ENCODE results near the gene IQGAP1. TPM values are rescaled to one million over a fixed set of nuclear protein-coding genes. Genes with fewer than 3 reads are reported as not detected.
A peak's percentile ranks its signal among the peaks of the same experiment; 100 is the strongest.

The IQGAP1 gene
- total and polyA plus RNA-seq, 2 of the 13 experiments (the other 11 are each of a cell fraction or from before 2014, with no cell fraction given), result 29.5 to 37.9 TPM

DNA sequence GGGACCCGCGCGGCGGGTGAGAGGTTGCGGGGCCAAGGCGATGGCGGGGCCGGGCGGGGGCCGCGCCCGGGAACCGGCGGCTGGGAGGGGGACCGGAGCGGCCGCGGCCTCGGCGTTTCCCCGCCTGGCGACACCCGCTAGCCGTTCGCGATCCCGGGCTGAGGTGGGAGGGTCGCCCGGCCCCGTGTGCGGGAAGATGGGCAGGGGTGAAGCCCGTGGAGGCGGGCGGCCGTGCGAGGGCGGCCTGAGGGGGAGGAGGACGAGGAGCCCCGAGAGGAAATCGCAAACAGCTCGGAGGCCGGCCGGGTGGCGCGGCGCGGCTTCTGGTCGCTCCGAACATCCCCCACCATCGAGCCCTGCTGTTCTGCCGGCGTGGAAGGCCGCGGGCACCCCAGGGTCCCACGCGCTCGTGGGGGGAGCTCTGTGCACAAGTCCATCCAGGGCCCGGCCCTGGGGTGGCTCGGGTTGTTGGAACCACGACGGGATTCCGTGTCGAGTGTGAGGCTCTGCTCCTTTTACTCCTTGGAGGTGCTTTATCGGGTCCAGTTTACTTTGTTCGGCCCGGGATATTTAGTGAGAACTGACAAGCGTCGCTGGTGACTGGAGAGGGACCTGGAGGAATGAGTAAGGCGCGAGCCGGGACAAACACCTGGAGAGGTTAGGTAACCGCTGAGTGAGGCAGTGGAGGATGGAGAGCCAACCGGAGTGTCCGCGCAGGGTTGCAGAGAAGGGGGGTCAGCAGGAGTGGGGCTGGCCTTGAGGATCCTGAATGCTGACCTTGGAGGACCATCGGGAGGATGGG, 142.4 kb downstream of the IQGAP1 start (continued):
- TF ChIP-seq, protein P1, sequence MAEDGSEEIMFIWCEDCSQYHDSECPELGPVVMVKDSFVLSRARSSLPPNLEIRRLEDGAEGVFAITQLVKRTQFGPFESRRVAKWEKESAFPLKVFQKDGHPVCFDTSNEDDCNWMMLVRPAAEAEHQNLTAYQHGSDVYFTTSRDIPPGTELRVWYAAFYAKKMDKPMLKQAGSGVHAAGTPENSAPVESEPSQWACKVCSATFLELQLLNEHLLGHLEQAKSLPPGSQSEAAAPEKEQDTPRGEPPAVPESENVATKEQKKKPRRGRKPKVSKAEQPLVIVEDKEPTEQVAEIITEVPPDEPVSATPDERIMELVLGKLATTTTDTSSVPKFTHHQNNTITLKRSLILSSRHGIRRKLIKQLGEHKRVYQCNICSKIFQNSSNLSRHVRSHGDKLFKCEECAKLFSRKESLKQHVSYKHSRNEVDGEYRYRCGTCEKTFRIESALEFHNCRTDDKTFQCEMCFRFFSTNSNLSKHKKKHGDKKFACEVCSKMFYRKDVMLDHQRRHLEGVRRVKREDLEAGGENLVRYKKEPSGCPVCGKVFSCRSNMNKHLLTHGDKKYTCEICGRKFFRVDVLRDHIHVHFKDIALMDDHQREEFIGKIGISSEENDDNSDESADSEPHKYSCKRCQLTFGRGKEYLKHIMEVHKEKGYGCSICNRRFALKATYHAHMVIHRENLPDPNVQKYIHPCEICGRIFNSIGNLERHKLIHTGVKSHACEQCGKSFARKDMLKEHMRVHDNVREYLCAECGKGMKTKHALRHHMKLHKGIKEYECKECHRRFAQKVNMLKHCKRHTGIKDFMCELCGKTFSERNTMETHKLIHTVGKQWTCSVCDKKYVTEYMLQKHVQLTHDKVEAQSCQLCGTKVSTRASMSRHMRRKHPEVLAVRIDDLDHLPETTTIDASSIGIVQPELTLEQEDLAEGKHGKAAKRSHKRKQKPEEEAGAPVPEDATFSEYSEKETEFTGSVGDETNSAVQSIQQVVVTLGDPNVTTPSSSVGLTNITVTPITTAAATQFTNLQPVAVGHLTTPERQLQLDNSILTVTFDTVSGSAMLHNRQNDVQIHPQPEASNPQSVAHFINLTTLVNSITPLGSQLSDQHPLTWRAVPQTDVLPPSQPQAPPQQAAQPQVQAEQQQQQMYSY (CRISPR knock-in tag; IDR thresholded peaks at IDR 0.05), result no peak
- TF ChIP-seq GFI1 (CRISPR knock-in tag; IDR thresholded peaks at IDR 0.05; ENCODE audit: borderline replicate concordance) (0 out of 2 replicates have a peak, but pooled peaks have one; percentile 30), PRPF4 (IDR thresholded peaks at IDR 0.05; ENCODE audit: low read depth, low read length, poor library complexity, severe bottlenecking) (no peak), ZNF556 (CRISPR knock-in tag; IDR thresholded peaks at IDR 0.05; ENCODE audit: borderline replicate concordance) (peak; percentile 66; the same call in 1 of the 2 replicates), ATF7-NPFF (CRISPR knock-in tag; IDR thresholded peaks at IDR 0.05; ENCODE audit: low read depth) (0 out of 2 replicates have a peak, but pooled peaks have one; percentile 2), KLF6 (CRISPR knock-in tag; IDR thresholded peaks at IDR 0.05) (no peak), KDM5B (CRISPR knock-in tag; IDR thresholded peaks at IDR 0.05; ENCODE audit: borderline replicate concordance) (peak; percentile 64; the same call in 1 of the 2 replicates), ETV6 (CRISPR knock-in tag; conservative IDR thresholded peaks at IDR 0.05) (no peak)
- TF ChIP-seq, protein P2, sequence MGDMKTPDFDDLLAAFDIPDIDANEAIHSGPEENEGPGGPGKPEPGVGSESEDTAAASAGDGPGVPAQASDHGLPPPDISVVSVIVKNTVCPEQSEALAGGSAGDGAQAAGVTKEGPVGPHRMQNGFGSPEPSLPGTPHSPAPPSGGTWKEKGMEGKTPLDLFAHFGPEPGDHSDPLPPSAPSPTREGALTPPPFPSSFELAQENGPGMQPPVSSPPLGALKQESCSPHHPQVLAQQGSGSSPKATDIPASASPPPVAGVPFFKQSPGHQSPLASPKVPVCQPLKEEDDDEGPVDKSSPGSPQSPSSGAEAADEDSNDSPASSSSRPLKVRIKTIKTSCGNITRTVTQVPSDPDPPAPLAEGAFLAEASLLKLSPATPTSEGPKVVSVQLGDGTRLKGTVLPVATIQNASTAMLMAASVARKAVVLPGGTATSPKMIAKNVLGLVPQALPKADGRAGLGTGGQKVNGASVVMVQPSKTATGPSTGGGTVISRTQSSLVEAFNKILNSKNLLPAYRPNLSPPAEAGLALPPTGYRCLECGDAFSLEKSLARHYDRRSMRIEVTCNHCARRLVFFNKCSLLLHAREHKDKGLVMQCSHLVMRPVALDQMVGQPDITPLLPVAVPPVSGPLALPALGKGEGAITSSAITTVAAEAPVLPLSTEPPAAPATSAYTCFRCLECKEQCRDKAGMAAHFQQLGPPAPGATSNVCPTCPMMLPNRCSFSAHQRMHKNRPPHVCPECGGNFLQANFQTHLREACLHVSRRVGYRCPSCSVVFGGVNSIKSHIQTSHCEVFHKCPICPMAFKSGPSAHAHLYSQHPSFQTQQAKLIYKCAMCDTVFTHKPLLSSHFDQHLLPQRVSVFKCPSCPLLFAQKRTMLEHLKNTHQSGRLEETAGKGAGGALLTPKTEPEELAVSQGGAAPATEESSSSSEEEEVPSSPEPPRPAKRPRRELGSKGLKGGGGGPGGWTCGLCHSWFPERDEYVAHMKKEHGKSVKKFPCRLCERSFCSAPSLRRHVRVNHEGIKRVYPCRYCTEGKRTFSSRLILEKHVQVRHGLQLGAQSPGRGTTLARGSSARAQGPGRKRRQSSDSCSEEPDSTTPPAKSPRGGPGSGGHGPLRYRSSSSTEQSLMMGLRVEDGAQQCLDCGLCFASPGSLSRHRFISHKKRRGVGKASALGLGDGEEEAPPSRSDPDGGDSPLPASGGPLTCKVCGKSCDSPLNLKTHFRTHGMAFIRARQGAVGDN (CRISPR knock-in tag; IDR thresholded peaks at IDR 0.05), result peak; percentile 74

Measured in HepG2 (cell line).